Stimulated activated CD8-positive, alpha-beta memory T cell treated with anti-CD3 and anti-CD28 coated beads, Interleukin-12 subunit alpha, Interleukin-12 subunit beta, amount 100 ng/mL, for 4 hours (primary cell): Measurements from ENCODE around the gene NRIP2.
A peak's percentile ranks its signal among the peaks of the same experiment; 100 is the strongest.
"Not testable (repeated sequence)": the region's sequence is repeated elsewhere in the genome, so short reads cannot be mapped to it uniquely, and the experiment has no call there.

Source experiments
- DNase-seq: peaks from one replicate; pipeline ENCODE4 v3.0.0-alpha.2; 2020; ENCODE audit warnings: low read depth

The NRIP2 gene, protein sequence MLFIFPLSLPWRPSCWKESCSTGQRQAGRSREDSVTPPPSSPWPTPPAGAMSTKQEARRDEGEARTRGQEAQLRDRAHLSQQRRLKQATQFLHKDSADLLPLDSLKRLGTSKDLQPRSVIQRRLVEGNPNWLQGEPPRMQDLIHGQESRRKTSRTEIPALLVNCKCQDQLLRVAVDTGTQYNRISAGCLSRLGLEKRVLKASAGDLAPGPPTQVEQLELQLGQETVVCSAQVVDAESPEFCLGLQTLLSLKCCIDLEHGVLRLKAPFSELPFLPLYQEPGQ

DNA sequence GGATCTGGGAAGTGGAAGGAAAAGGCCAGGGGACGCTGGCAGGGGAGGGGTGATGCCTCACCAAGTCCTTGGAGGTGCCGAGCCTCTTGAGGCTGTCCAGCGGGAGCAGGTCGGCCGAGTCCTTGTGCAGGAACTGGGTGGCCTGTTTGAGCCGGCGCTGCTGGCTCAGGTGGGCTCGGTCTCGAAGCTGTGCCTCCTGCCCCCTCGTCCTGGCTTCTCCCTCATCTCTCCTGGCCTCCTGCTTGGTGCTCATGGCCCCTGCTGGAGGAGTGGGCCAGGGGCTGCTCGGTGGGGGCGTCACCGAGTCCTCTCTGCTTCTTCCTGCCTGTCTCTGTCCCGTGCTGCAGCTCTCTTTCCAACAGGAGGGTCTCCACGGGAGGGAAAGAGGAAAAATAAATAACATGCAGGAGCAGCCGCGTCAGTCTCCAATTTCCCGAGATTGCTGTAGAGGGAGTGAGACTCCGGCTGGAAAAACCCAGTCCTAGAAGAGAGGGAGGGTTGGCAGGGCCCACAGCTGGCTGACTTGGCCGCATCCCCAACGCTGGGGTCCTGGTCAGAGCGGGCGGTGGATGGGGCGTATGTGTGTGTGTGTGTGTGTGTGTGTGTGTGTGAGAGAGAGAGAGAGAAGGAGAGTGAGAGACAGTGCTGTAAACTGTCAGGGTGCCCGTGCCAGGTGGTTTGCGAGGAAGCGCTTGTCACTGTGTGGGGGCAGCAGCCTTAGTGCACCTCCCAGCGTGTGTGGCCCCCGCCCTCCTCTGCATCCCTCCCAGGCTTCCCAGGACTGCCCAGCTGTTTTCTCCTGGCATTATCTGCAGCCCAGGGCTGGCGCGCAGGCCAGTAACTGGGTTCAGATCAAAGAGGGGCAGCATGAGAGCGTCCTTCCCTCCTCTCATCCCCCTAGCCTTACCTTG, at the start of gene NRIP2:
NRIP2 (minus strand) TSS at position 455 of the 911 bp plus-strand sequence; CDS start at position 403, 52 bp downstream.
- DNase-seq = no peak

DNA sequence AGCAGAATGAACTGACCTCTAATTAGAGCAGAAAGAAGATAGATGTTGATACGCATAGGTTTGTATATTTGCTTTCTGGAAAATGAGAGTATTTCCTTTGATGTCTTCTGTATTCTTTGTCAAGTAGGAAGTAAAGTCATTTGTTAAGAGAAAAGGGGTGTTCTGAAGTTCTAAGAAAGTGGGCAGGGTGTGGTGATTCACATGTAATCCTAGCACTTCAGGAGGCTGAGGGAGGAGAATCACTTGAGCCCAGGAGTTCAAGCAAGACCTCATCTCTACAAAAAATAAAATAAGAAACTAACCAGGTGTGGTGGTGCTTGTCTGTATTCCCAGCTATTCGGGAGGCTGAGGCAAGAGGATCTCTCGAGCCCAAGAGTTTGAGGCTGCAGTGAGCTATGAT, 45.0 kb upstream of the NRIP2 start:
- DNase-seq = no peak

DNA sequence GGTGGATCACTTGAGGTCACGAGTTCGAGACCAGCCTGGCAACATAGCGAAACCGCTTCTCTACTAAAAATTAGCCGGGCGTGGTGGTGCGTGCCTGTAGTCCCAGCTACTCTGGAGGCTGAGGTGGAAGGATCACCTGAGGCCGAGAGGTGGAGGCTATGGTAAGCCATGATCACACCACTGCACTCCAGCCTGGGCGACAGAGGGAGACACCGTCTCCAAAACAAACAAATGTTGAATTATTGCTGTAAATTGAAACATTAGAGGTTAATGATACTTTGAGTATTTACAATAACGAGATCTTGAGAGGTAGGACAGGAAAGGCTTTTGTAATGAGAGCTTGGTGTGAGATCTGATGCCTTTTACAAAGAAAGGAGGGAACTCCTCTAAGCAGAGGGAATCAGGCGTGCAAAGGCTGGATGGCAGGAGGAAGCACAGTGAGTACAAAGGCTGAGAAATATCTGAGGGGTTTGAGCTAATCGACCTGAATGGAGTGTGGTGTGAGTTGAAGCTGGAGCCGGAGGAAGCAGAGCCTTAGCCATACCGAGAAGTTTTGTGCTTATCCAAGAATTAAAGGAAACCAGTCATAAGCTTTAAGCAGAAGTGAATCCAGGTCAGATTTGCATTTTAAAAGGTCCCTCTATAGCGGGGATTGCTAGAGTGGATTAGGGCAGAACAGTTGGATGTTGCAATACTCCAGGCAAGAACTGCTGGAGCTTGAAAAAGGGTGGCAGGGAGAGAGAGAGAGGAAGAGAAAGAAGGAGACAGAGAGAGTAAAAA, 43.3 kb upstream of the NRIP2 start:
- no peak for DNase-seq

DNA sequence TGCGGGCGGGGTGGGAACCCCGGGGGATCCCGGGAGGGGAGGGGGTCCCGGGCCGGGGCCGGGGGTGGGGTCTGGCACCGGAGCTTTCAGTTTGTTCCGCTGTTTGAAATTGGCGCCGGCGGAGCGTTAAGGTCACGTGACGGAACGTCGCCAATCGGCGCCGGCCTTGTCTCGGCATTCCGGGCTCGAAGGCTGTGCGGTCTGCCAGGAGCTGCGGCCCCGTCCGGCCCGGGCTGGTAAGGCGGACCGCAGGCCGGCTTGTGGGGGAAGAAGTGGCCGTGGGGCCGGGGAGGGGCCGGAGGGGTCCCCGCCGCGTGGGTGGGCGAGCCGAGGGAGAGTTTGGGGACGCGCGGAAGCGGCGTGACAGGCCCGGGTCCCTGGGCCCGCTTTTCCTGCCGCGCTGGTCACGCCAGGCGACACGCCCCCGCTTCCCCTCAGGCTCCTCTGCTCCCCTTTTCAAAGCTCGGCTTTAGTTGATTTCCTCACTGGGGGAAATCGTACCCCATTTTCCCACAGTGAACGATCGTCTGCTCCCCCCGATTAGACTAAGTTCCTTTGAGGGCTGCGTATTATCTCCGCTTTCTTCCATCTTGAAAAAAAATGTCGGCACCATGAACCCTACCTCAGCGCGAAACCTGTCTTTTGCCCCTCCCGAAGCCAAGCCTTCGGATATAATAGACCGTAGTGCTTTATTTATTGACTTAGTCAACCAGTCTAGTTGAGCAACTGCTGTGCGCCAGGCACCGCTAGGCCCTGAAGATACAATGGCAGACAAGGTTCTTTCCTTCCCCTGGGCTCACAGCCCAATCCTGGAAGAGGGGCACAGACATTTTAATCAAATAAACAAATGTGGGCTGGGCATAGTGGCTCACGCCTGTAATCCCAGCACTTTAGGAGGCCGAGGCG, 42.5 kb upstream of the NRIP2 start, which contains the start of the genes FOXM1 and RHNO1:
FOXM1 (minus strand) TSS at position 128 of the 906 bp plus-strand sequence. CDS start 2,696 bp downstream, outside the sequence.
RHNO1 (plus strand) TSS at position 177 of the 906 bp plus-strand sequence. CDS start 8,144 bp downstream, outside the sequence.
- peak; percentile 79 for DNase-seq

DNA sequence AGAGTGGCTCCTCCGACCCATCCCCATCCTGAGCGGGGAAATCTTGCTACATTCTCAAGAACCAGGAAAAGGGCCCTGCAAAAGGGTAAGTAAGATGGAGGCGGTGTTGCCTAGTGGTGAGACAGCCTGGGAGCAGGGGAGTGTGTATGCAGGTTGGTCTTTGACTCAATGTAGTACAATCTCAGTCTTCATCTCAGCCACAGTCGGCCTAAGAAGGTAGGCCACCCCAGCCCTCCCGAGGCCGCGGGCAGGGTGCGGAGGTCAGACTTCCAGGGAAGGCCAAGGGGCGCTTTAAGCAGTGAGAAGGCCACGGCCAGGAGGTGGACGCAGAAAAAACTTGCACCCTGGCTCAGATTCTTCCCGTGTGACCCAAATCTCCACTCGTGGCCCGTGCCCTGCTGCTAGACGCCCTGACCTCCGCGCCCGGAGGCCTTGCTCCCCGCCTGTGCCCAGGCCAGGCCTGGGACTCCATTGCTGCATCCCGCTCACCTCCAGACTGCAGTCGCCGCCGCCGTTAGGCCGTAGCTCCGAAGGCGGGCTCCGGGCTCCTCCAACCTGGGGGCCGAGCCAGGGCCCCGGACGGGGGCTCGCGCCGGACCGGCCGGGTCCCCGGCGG, 41.7 kb upstream of the NRIP2 start:
- no peak for DNase-seq

DNA sequence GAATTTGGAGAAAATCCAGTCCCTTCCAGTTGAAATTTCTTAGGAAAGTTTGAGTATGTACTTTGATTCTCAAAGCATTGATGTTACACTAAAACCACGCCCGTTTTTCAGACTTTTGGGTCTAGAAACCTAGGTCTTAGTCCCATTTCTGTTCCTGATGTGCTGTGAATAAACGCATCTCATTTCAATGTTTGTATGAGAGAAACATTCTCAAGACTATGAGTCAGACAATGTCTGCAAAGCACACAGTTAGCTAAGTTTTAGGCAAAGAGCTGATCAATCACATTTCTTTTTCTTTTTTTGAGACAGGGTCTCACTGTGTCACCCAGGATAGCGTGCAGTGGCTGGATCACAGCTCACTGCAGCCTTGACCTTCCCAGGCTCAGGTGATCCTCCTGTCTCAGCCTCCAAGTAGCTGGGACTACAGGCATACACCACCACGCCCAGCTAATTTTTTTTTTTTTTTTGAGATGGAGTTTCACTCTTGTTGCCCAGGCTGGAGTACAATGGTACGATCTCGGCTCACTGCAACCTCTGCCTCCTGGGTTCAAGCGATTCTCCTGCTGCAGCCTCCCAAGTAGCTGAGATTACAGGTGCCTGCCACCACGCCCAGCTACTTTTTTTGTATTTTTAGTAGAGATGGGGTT, 34.3 kb upstream of the NRIP2 start:
- not testable (repeated sequence) for DNase-seq

DNA sequence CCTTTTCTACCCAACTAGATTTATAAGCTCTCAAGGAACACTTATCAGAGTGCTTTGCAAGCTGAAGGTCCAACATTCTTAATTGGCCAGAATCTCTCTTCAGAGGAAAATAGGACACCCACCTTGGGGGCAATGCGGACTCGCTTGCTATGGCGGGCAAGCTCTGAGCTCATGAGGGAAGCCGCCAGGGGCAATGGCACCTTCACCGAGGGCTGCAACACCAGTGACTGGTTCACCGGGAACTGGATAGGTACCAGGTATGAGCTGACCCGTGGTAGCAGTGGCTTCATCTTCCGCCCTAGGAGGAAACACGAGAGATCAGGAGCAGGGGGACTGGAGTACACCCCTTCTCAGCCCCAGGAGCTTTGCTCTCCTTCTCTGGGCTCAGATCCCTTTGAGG, 29.4 kb upstream of the NRIP2 start:
- DNase-seq = no peak

DNA sequence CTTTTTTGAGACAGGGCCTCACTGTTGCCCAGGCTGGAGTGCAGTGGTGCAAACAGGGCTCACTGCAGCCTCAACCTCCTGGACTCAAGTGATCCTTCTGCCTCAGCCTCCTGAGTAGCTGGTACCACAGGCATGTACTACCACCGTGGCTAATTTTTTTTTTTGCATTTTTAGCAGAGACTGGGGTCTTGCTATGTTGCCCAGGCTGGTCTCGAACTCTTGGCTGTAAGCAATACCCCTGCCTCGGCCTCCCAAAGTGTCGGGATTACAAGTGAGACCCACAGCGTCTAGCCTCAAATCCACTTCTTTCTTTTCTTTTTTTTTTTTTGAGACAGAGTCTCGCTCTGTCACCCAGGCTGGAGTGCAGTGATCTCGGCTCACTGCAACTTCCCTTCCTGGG, 28.6 kb upstream of the NRIP2 start:
- DNase-seq = not testable (repeated sequence)

DNA sequence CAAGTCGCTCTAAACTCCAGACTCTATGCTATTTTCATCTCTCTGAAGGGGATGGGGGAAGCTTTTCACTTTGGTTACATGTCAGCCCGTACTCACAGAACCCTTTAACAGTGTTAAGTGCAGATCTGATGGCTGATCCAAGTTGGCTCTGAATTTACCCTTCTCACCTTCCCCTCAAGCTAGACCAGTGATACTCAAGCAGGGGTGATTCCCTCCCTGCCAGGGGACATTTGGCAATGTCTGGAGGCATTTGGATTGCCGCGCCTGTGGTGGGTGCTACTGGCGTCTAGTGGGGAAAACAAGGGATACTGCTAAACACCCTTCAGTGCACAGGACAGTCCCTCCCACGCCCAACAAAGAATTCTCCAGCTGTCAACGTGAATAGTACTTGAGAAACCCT, 28.0 kb upstream of the NRIP2 start:
- DNase-seq = no peak

DNA sequence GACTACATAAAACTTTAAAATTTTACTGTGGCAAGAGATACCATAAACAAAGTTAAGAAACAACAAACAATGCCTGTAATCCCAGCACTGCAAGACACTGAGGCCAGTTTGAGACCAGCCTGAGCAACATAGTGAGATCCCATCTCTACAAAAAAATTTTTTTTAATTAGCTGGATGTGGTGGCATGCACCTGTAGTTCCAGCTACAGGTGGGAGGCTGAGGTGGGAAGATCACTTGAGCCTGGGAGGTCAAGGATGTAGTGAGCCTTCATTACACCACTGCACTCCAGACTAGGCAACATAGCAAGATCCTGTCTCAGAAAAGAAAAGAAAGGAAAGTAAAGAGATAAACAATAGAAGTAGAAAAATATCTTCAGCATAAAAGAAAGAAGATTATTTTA, 25.3 kb upstream of the NRIP2 start:
- DNase-seq = no peak

DNA sequence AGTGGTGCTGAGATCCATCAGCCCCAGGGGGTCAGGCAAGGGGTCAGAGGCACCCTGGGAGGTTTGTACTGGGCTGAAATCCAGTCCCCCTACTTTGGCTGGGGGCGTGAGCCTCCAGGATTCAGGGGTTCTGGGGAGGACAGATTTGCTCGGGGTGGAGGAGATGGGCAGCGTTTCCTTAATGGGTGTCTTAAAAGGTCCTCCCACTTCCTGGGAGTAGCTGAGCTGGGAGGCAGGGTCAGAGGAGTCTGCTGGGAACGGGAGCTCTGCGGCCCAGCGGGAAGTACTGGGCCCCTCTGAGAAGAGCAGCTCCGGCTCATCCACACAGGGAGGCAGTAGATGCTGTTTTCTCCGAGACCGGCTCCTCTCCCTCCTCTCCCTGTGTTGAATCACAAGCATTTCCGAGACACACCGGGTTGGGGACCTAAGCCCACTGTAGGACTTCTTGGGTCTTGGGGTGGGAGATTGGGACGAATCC, 24.1 kb upstream of the NRIP2 start:
- DNase-seq = no peak

DNA sequence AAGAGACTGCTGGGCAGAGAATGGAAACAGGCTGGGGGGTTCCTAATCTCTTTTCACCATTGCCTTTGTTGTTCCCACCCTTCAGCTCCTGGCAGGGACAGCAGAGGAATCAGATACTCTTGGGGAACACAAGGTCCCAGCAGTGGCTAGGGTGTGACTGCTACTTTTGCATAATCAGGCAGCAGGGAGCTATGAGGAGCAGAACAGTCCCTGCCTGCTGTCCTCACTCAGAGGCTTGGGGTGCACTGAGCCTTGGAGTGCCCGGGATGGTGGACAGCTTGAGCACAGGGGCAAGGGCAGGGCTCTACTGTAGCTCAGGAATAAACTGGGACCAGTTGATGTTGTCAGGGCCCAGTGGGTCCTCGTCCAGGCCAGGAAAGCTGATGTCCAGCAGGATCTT, 23.5 kb upstream of the NRIP2 start:
- no peak for DNase-seq

DNA sequence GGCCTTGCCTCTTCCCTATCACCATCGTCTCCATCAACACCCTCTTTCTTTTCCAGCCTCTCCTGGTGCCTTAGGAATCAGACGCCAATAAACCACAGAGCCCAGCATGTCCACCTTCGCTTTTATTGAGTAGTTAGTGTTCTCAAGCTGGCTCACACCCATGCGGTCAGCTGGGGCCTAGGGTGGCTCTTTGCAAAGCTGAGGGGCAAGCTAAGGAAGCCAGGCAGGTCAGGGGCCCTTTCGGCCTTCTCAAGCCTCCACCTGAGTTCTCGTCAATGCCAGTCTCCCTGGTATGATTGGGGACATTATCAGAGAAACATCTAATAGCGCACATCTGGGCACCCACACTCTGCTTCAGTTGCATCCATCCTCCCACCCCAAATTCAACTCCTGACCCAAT, 22.7 kb upstream of the NRIP2 start:
- no peak for DNase-seq

DNA sequence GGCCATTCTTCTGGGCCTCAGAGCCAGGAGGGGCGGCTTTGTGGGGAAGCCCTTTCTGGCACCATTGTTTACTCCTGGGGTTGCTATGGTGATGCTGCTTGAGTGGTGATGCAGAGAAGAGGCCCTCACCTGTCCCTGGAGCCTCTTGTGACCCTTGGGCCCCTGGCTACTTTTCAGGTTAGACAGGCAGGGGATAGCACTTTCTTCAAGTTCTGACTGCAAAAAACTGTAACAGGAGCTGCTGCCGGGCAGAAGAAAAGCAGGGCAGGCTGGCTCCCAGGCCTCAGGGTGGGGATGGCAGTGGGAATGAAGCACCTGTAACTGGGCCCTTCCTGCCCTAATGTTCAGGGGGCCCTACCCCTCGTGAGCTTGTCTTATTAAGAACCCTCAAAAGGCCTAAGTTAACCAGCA, 22.2 kb upstream of the NRIP2 start, which contains the start of gene TEX52:
TEX52 (minus strand) TSS at position 19 of the 411 bp plus-strand sequence; CDS start at position 6, 13 bp downstream.
- DNase-seq = no peak

DNA sequence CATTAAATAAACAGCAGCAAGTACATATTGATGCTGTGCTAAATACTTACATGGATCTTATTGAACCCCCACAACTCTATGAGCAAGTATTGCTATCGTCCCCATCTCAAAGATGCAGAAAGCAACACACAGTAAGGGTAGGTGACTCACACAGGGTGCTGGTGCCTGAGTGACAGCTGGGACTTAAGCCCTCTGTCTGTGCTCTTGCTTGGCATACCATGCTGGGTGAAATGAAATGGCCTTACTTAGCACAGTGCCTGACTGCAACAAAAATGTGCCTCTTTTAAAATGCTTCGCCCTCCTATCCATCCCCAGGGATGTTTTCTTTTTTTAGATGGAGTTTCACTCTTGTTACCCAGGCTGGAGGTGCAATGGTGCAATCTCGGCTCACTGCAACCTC, 21.2 kb upstream of the NRIP2 start:
- no peak for DNase-seq

DNA sequence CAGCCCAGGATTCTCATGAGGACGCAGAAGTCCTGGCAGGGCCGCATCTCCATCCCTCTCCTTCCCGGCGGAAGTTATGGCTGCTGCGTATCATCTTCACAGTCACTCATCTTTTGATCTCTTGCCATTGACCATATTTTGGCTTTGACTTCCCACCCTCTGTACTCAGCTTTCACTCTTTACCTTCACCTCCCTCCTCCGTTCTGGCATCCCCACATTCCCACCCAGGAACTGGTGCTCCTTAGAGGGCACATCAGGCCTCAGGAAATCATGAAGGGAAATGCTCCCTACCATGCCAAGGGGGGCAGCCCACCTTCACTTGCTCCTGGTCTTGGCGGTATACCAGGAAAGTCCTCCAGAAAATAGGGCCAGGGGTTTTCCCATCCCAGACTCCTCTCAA, 20.7 kb upstream of the NRIP2 start:
- DNase-seq = no peak

DNA sequence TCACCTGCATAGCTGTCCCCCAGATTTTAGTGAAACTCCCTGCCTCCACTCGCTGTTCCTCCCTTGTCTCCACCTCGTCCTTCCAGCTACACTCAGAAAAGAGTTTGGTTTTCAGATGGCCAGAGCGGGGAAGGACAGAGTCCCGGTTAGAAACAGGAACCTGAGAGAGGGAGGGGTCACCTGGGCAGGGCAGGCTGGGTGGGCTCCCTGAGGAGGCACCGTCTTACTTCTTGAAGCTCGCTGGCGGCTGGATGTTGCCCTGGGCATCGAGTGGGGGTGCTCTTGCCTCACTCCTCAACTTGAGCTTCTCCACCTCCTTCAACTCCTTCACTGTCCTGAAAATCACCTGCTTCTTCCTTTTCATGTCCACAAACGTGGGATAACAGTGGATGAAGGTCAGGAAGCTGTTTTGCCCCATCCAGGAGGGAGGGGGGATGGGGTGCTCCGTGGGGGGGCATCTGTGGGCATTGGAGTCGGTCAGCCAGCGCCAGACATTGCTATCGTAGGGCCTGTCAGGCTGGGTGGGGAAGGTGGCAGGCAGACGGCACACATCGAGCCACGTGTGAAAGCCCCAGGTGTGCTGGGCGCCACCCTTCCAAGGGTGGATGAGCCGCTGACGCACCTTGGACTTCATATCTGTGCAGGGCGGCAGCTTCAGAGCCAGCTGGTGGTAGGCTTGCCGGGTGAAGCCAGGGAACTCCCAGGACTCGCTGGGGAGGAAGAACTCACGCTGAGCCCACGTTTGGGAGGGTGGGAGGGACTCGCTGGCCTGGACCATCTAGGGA, 20.0 kb upstream of the NRIP2 start:
- no peak for DNase-seq

DNA sequence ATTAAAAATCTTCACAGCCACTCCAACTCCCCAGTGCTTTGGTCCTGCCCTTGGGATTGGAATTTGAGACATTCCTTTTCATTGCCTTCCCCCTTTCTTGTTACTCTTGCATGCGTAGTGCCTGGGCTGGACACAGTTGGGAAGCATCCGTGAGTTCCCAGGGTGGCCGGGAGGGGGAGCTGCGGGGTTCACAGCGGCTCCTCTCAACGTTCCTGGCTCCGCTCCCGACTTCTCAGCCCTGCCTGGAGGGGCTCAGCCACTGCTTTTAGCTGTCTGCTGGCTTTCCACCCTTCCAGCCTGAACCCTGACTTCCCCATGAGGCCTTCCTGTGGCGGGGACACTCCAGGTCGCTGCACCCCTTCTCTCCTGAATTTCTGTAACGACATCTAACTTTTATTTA, 18.8 kb upstream of the NRIP2 start:
- DNase-seq = no peak

DNA sequence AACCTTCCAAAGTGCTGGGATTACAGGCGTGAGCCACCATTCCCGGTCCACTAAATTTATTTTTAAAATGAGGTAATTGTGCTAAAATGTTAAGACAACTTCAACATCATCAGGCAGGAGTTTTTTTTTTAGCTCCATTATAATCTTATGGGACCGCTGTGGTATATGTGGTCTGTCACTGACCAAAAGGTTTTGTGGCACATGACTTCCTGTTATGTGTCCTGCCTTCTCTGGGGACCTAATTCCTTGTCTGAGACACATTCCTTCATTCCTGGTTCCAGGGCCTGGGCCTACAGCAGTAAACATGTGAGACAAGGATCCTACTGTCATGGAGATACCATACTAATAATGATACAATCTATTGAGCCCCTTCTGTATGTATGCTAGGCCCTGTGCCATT, 17.1 kb upstream of the NRIP2 start:
- DNase-seq = no peak
